Uterus (tissue), 4 donors: ENCODE measurements around the gene TBCD. TPM values are rescaled to one million over a fixed set of nuclear protein-coding genes. Genes with fewer than 3 reads are reported as not detected.

ENCODE experiments used
- DNase-seq, 2 donors: peaks; one replicate each; pipeline ENCODE4 v3.0.0-alpha.2; 2019 to 2020
- H3K27ac ChIP-seq, 2 donors: fragments of 200-600 bp; sonication (generic); 1 replicate in 1 of 2; 2 replicates in 1 of 2; pipeline ENCODE4 v1.5.1; 2016 to 2018
- H3K27me3 ChIP-seq, 2 donors: fragments of 200-600 bp; sonication (generic); one replicate each; pipeline ENCODE4 v1.5.1; 2018 to 2019; ENCODE audit warnings: control low read depth in 1 of 2
- H3K36me3 ChIP-seq, 2 donors: fragments of 200-600 bp; sonication (generic); one replicate each; pipeline ENCODE4 v1.5.1; 2019; ENCODE audit warnings: control low read depth in 1 of 2
- H3K4me1 ChIP-seq, 2 donors: fragments of 200-600 bp; sonication (generic); one replicate each; pipeline ENCODE4 v1.5.1; 2018 to 2019; ENCODE audit warnings: control low read depth in 1 of 2
- H3K4me3 ChIP-seq, 2 donors: fragments of 200-600 bp; sonication (generic); 1 replicate in 1 of 2; 2 replicates in 1 of 2; pipeline ENCODE4 v1.5.1; 2018 to 2019; ENCODE audit warnings: mild to moderate bottlenecking in 1 of 2
- H3K9me3 ChIP-seq, 2 donors: fragments of 200-600 bp; sonication (generic); one replicate each; pipeline ENCODE4 v1.5.1; 2019; ENCODE audit warnings: control low read depth in 1 of 2
- CTCF ChIP-seq, 4 experiments: fragments of 200-600 bp in 2 of 4; fragments of 450-650 bp in 2 of 4; sonication (generic) in 2 of 4; IDR thresholded peaks; one replicate each; pipeline ENCODE4 v1.5.1; 2016 to 2019; ENCODE audit warnings: antibody characterized with exemption in 4 of 4, mild to moderate bottlenecking in 2 of 4, moderate library complexity in 1 of 4
- POLR2A ChIP-seq, 2 donors: fragments of 450-650 bp; IDR thresholded peaks; one replicate each; pipeline ENCODE4 v1.6.1; 2016; ENCODE audit warnings: antibody characterized with exemption in 2 of 2, mild to moderate bottlenecking in 1 of 2, moderate library complexity in 1 of 2
- intact Hi-C: fragments of 100-400 bp; cut with DNase I; formaldehyde crosslinking; loops from one replicate; pipeline ENCODE4 v1.15.1; 2023; ENCODE audit warnings: low total_unique reads
- total RNA-seq, 4 donors: library from RNA; depleted of rRNA in 3 of 4; stranded (reverse); fragments of >200 nt in 3 of 4; gene quantifications; one replicate each; pipeline versions ENCODE4 v1.1.0 to v1.2.4, GENCODE V29; 2014 to 2023
- donor health status: DM: yes; HTN: yes; CAD: no.

Gene TBCD
- total RNA-seq, 4 donors from 2014 or later = 35.9 to 142 (median 61.3) TPM

GRCh38 chr17:82831041-82831817, 79.4 kb downstream of the TBCD start:
- no peaks in the 10 kb centered on the region for H3K4me1 ChIP-seq
- intact Hi-C loops = no loop called here
- H3K4me3 ChIP-seq = no peak overlapping the region
- H3K27me3 ChIP-seq = no peaks in the 10 kb centered on the region
- H3K27ac ChIP-seq = no peak overlapping the region
- no peaks in the 10 kb centered on the region for H3K36me3 ChIP-seq
- no peak for TF ChIP-seq POLR2A (IDR thresholded peaks at IDR 0.05)
- no peaks in the 10 kb centered on the region for H3K9me3 ChIP-seq
- DNase-seq = no peak

GRCh38 chr17:82831818-82832200, 79.9 kb downstream of the TBCD start:
- H3K4me3 ChIP-seq = no peak overlapping the region
- DNase-seq = no peak
- H3K27ac ChIP-seq = no peak overlapping the region
- no peaks in the 10 kb centered on the region for H3K27me3 ChIP-seq
- no peaks in the 10 kb centered on the region for H3K9me3 ChIP-seq
- TF ChIP-seq CTCF (IDR thresholded peaks at IDR 0.05) (no peak), POLR2A (IDR thresholded peaks at IDR 0.05) (no peak)
- intact Hi-C loops = no loop called here
- H3K4me1 ChIP-seq = no peaks in the 10 kb centered on the region
- H3K36me3 ChIP-seq = no peaks in the 10 kb centered on the region

GRCh38 chr17:82832411-82832810, 80.5 kb downstream of the TBCD start:
- H3K9me3 ChIP-seq = no peaks in the 10 kb centered on the region
- no peak overlapping the region for H3K4me3 ChIP-seq
- H3K27ac ChIP-seq = no peak overlapping the region
- DNase-seq = no peak
- TF ChIP-seq CTCF (IDR thresholded peaks at IDR 0.05) (no peak), POLR2A (IDR thresholded peaks at IDR 0.05) (no peak)
- no peaks in the 10 kb centered on the region for H3K36me3 ChIP-seq
- H3K4me1 ChIP-seq = no peaks in the 10 kb centered on the region
- intact Hi-C loops = no loop called here
- no peaks in the 10 kb centered on the region for H3K27me3 ChIP-seq

- no peak for DNase-seq
- Histone ChIP-seq H3K36me3 (no peaks in the 10 kb centered on the region), H3K4me1 (no peaks in the 10 kb centered on the region), H3K27ac (no peak overlapping the region), H3K4me3 (no peak overlapping the region), H3K27me3 (no peaks in the 10 kb centered on the region), H3K9me3 (no peaks in the 10 kb centered on the region)
- TF ChIP-seq POLR2A (IDR thresholded peaks at IDR 0.05) (no peak), CTCF (IDR thresholded peaks at IDR 0.05) (no peak)
- intact Hi-C loops = no loop called here
Observed at GRCh38 chr17:82832881-82833475, 81.1 kb downstream of the TBCD start.

GRCh38 chr17:82835122-82835521, 83.3 kb downstream of the TBCD start:
- no peaks in the 10 kb centered on the region for H3K36me3 ChIP-seq
- no peaks in the 10 kb centered on the region for H3K9me3 ChIP-seq
- intact Hi-C loops = no loop called here
- H3K27me3 ChIP-seq = no peaks in the 10 kb centered on the region
- DNase-seq = no peak
- no peak overlapping the region for H3K27ac ChIP-seq
- no peak overlapping the region for H3K4me3 ChIP-seq
- H3K4me1 ChIP-seq = no peaks in the 10 kb centered on the region
- no peak for TF ChIP-seq POLR2A (IDR thresholded peaks at IDR 0.05)
- no peak for TF ChIP-seq CTCF (IDR thresholded peaks at IDR 0.05)
